Stomach (tissue), 9 donors: Measurements from ENCODE around the gene PARD6G. TPM values are rescaled to one million over a fixed set of nuclear protein-coding genes. Genes with fewer than 3 reads are reported as not detected.

Source experiments
- DNase-seq, 2 donors: peaks; one replicate each; pipeline versions ENCODE4 v3.0.0 to v3.0.0-alpha.2; 2013 to 2019
- H3K27ac ChIP-seq, 5 donors: fragments of 200-600 bp in 4 of 5; sonication (generic) in 4 of 5; one replicate each; pipeline ENCODE4 v1.5.1; 2013 to 2019; ENCODE audit warnings: mild to moderate bottlenecking in 1 of 5, moderate library complexity in 1 of 5
- H3K27me3 ChIP-seq, 3 donors: fragments of 200-600 bp; sonication (generic); one replicate each; pipeline ENCODE4 v1.5.1; 2017 to 2019; ENCODE audit warnings: mixed run types in 1 of 3
- H3K36me3 ChIP-seq, 4 donors: fragments of 200-600 bp; sonication (generic); 1 replicate in 3 of 4; 2 replicates in 1 of 4; pipeline ENCODE4 v1.5.1; 2016 to 2019
- H3K4me1 ChIP-seq, 4 donors: fragments of 200-600 bp; sonication (generic); one replicate each; pipeline ENCODE4 v1.5.1; 2016 to 2019
- H3K4me3 ChIP-seq, 4 donors: fragments of 200-600 bp; sonication (generic) in 3 of 4; one replicate each; pipeline ENCODE4 v1.5.1; 2016 to 2019; ENCODE audit warnings: mild to moderate bottlenecking in 1 of 4
- H3K9me3 ChIP-seq, 4 donors: fragments of 200-600 bp; sonication (generic); one replicate each; pipeline ENCODE4 v1.5.1; 2016 to 2019
- CTCF ChIP-seq, 7 experiments: fragments of 450-650 bp in 4 of 7; fragments of 200-600 bp in 3 of 7; sonication (generic) in 3 of 7; IDR thresholded peaks; one replicate each; pipeline ENCODE4 v1.5.1; 2016 to 2019; ENCODE audit warnings: antibody characterized with exemption in 7 of 7, control low read depth in 2 of 7, mild to moderate bottlenecking in 1 of 7
- EP300 ChIP-seq: sonication (generic); formaldehyde crosslinking; IDR thresholded peaks from one replicate; pipeline ENCODE4 v1.6.1; 2017; ENCODE audit warnings: antibody characterized with exemption
- POLR2A ChIP-seq, 4 donors: fragments of 450-650 bp; IDR thresholded peaks; one replicate each; pipeline ENCODE4 v1.6.1; 2016; ENCODE audit warnings: antibody characterized with exemption in 4 of 4, control low read depth in 2 of 4, mild to moderate bottlenecking in 1 of 4, moderate library complexity in 1 of 4
- POLR2AphosphoS5 ChIP-seq, 3 donors: sonication (generic); formaldehyde crosslinking; IDR thresholded peaks; one replicate each; pipeline ENCODE4 v1.6.1; 2016; ENCODE audit warnings: antibody characterized with exemption in 3 of 3
- WGBS, 5 donors: extraction: QIAGEN DNeasy Blood & Tissue Kit in 3 of 5; methylation state at CpG; one replicate each; pipeline versions ENCODE4 v1.1.5 to v1.1.7; 2013 to 2018; 5-methylcytosine and 5-hydroxymethylcytosine counted together
- intact Hi-C: fragments of 100-400 bp; cut with DNase I; formaldehyde crosslinking; loops from one replicate; pipeline ENCODE4 v1.15.1; 2023; ENCODE audit warnings: low total_unique reads
- polyA plus RNA-seq, 3 donors: library from polyadenylated mRNA; stranded (reverse); fragments of 200-250 nt; gene quantifications; one replicate each; pipeline ENCODE4 v1.2.3, GENCODE V29; 2013
- total RNA-seq, 5 donors: library from RNA; depleted of rRNA; stranded (reverse); fragments of >200 nt; gene quantifications; one replicate each; pipeline versions ENCODE4 v1.1.0 to v1.2.3, GENCODE V29; 2014 to 2016
- donor health status: healthy with polysubstance abuse.
- donor health status: Bipolar disorder and iron deficiency.
- donor health status: healthy.

PARD6G gene
- total and polyA plus RNA-seq, 8 donors, result 1.5 to 15.9 (median 3.9) TPM

- Histone ChIP-seq H3K4me3 (no peak overlapping the region), H3K27ac (no peak overlapping the region), H3K27me3 (no peaks in the 10 kb centered on the region), H3K4me1 (peaks cover 0 to 3% (median 3%) of the 10 kb centered on the region in 4 donors), H3K9me3 (no peaks in the 10 kb centered on the region), H3K36me3 (no peaks in the 10 kb centered on the region)
- intact Hi-C loops, result no loop called here
- no peak for DNase-seq
- TF ChIP-seq POLR2AphosphoS5 (IDR thresholded peaks at IDR 0.05), result no peak
- TF ChIP-seq CTCF (IDR thresholded peaks at IDR 0.05), result no peak
- TF ChIP-seq POLR2A (IDR thresholded peaks at IDR 0.05), result no peak
- no peak for TF ChIP-seq EP300
- 87 to 92% (median 89%) methylated on average over 4 of the region's 4 CpGs for WGBS, 5 donors
These were observed 42.0 kb downstream of the PARD6G start for GRCh38 chr18:80205294-80205693.

- intact Hi-C loops, result no loop called here
- Histone ChIP-seq H3K27ac (no peak overlapping the region), H3K9me3 (no peaks in the 10 kb centered on the region), H3K4me3 (no peak overlapping the region), H3K36me3 (no peaks in the 10 kb centered on the region), H3K27me3 (no peaks in the 10 kb centered on the region), H3K4me1 (no peaks in the 10 kb centered on the region)
- TF ChIP-seq POLR2AphosphoS5 (IDR thresholded peaks at IDR 0.05) (no peak), EP300 (no peak), CTCF (IDR thresholded peaks at IDR 0.05) (no peak)
- 82 to 95% (median 91%) methylated on average over 2 of the region's 2 CpGs for WGBS, 5 donors
- no peak for DNase-seq
These were observed 43.2 kb downstream of the PARD6G start for GRCh38 chr18:80204142-80204541.

GRCh38 chr18:80203249-80203648, 44.1 kb downstream of the PARD6G start:
- no peak overlapping the region for H3K27ac ChIP-seq
- DNase-seq, result no peak
- no peaks in the 10 kb centered on the region for H3K27me3 ChIP-seq
- H3K4me1 ChIP-seq, result no peaks in the 10 kb centered on the region
- WGBS, 5 donors, result 78 to 89% (median 84%) methylated on average over 6 of the region's 6 CpGs
- H3K36me3 ChIP-seq, result no peaks in the 10 kb centered on the region
- TF ChIP-seq EP300 (no peak), CTCF (IDR thresholded peaks at IDR 0.05) (no peak), POLR2AphosphoS5 (IDR thresholded peaks at IDR 0.05) (no peak)
- H3K4me3 ChIP-seq, result no peak overlapping the region
- H3K9me3 ChIP-seq, result no peaks in the 10 kb centered on the region
- intact Hi-C loops, result no loop called here

- no peaks in the 10 kb centered on the region for H3K4me1 ChIP-seq
- 72 to 82% (median 76%) methylated on average over 12 of the region's 12 CpGs for WGBS, 5 donors
- no peaks in the 10 kb centered on the region for H3K36me3 ChIP-seq
- no peak overlapping the region for H3K4me3 ChIP-seq
- intact Hi-C loops, result no loop called here
- H3K27me3 ChIP-seq, result no peaks in the 10 kb centered on the region
- H3K27ac ChIP-seq, result no peak overlapping the region
- no peak for TF ChIP-seq POLR2AphosphoS5 (IDR thresholded peaks at IDR 0.05)
- TF ChIP-seq POLR2A (IDR thresholded peaks at IDR 0.05), result no peak
- DNase-seq, result no peak
- no peaks in the 10 kb centered on the region for H3K9me3 ChIP-seq
These were observed 44.9 kb downstream of the PARD6G start for GRCh38 chr18:80202264-80202998.

- no peak overlapping the region for H3K4me3 ChIP-seq
- H3K9me3 ChIP-seq, result no peaks in the 10 kb centered on the region
- H3K27me3 ChIP-seq, result no peaks in the 10 kb centered on the region
- no peak for TF ChIP-seq POLR2AphosphoS5 (IDR thresholded peaks at IDR 0.05)
- no peak for TF ChIP-seq POLR2A (IDR thresholded peaks at IDR 0.05)
- no peak for TF ChIP-seq EP300
- TF ChIP-seq CTCF (IDR thresholded peaks at IDR 0.05), result no peak
- no peak for DNase-seq
- WGBS, 5 donors, result 66 to 82% (median 79%) methylated on average over 9 of the region's 9 CpGs
- intact Hi-C loops, result no loop called here
- no peak overlapping the region for H3K27ac ChIP-seq
- no peaks in the 10 kb centered on the region for H3K4me1 ChIP-seq
- no peaks in the 10 kb centered on the region for H3K36me3 ChIP-seq
These were observed 45.6 kb downstream of the PARD6G start for GRCh38 chr18:80201739-80202138.
